Eye (tissue), 1 donor: ENCODE data around the gene CDH15.
"Not testable (repeated sequence)": the region's sequence is repeated elsewhere in the genome, so short reads cannot be mapped to it uniquely, and the experiment has no call there.

Experiments
- DNase-seq: peaks from one replicate; pipeline ENCODE4 v3.0.0-alpha.2; 2015

CDH15 gene

GRCh38 chr16:89243664-89244063, 72.1 kb downstream of the CDH15 start:
- no peak for DNase-seq

DNA sequence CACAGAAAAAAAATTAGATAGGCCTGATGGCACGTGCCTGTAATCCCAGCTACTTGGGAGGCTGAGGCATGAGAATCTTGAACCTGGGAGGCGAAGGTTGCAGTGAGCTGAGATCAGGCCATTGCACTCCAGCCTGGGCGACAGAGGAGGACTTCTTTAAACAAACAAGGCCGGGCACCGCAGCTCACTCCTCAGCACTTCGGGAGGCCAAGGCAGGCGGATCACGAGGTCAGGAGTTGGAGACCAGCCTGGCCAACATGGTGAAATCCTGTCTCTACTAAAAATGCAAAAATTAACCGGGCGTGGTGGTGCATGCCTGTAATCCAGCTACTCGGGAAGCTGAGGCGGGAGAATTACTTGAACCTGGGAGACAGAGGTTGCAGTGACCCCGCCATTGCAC, 72.7 kb downstream of the CDH15 start:
- not testable (repeated sequence) for DNase-seq

DNA sequence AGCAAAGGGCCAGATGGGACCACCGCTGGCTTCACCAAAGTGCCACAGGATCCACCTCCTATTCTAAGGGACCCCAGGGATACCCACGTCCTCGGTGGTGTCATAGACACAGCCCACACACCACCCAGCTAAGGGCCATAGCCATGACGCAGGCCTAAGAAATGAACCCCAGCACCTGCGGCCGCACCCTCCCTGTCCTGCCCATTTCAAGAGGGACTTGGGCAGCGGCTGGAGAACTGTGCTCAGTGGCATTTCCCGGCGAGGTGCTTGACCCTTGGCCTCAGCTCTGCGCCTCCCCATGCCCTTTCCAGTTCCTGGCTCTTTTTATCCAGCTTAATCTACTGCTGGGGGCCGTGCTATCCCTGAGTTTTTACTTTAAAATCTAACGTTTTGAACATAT, 73.2 kb downstream of the CDH15 start:
- DNase-seq, result no peak
